RWPE1 (cell line): Measurements from ENCODE around the gene LIMA1.
"Not testable (repeated sequence)": the region's sequence is repeated elsewhere in the genome, so short reads cannot be mapped to it uniquely, and the experiment has no call there.

Experiments
- CTCF ChIA-PET: fragments of 350-600 bp; sonication (Branson Sonifier 250); formaldehyde crosslinking; extraction: SDS; loops from one replicate; lab custom pipeline; 2021; lab: Yijun Ruan, JAX
- POLR2A ChIA-PET: fragments of 400-600 bp; formaldehyde crosslinking; extraction: SDS; loops from one replicate; lab custom pipeline; 2020; ENCODE audit warnings: antibody characterized with exemption; ENCODE audit not compliant: low non-redundant PET; lab: Yijun Ruan, JAX
- DNase-seq: peaks from one replicate; pipeline ENCODE4 v3.0.0; 2012; ENCODE audit warnings: low spot score
- H3K27ac ChIP-seq: fragments of 450-650 bp; 2 replicates; pipeline ENCODE4 v1.5.1; 2017
- TF ChIP-seq, protein P1 (sequence below): fragments of 450-650 bp; conservative IDR thresholded peaks from 2 replicates; pipeline ENCODE4 v1.5.1; 2017; ENCODE audit warnings: low read depth, mild to moderate bottlenecking

Gene LIMA1

DNA sequence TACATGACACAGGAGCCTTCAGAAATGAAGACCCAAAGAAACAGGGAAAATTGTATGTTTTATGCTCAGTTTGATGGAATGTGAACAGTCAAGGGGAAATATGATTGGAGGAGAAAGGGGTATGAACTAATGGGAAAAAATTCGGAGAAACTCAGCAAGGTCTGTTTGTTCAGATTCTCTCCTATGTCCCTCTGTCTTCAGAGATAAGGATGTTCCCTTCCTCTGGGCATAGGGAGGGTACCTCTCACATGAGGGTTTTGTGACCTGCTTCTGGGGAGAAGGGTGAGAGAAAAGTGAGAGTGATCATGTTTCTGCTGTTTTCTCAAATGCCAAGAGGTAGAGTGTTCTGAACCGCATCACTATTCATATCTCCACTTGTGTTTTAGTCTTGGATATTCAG lies 26.6 kb upstream of the LIMA1 start:
- TF ChIP-seq, protein P1, sequence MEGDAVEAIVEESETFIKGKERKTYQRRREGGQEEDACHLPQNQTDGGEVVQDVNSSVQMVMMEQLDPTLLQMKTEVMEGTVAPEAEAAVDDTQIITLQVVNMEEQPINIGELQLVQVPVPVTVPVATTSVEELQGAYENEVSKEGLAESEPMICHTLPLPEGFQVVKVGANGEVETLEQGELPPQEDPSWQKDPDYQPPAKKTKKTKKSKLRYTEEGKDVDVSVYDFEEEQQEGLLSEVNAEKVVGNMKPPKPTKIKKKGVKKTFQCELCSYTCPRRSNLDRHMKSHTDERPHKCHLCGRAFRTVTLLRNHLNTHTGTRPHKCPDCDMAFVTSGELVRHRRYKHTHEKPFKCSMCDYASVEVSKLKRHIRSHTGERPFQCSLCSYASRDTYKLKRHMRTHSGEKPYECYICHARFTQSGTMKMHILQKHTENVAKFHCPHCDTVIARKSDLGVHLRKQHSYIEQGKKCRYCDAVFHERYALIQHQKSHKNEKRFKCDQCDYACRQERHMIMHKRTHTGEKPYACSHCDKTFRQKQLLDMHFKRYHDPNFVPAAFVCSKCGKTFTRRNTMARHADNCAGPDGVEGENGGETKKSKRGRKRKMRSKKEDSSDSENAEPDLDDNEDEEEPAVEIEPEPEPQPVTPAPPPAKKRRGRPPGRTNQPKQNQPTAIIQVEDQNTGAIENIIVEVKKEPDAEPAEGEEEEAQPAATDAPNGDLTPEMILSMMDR, result no peak
- no peak for DNase-seq
- H3K27ac ChIP-seq, result no peak overlapping the region
- ChIA-PET CTCF (no interaction called here), POLR2A (interaction anchor here (0.9 kb wide), 1 partner anchor 27 kb away, joined by 3 read pairs; the partner anchor contains the start of gene LIMA1)

DNA sequence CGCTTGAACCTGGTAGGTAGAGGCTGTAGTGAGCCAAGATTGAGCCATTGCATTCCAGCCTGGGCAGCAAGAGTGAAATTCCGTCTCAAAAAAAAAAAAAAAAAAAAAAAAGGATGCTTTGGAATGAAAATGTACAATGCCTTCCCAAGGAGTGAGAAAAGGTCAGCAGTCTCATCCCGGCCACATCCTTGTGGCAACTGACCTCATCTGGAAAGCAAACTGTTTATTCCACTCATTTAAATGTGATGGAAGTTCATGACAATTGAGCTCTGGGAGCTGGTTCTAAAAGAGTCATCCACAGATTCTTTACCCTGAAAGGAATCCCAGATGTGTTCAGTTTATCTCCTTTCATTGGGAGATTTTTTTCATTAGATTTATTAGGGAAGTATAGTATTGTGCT lies 19.4 kb upstream of the LIMA1 start:
- POLR2A ChIA-PET, result interaction anchor here (1.2 kb wide), 1 partner anchor 19 kb away, joined by 3 read pairs; the partner anchor contains the start of gene LIMA1
- TF ChIP-seq, protein P1, result no peak
- DNase-seq, result no peak
- H3K27ac ChIP-seq, result no peak overlapping the region
- CTCF ChIA-PET, result interaction anchor here (0.6 kb wide), 2 partner anchors 12 to 19 kb away, joined by 4 to 5 read pairs; no protein-coding TSS in a partner anchor

- CTCF ChIA-PET, result no interaction called here
- H3K27ac ChIP-seq, result no peak overlapping the region
- TF ChIP-seq, protein P1, result no peak
- POLR2A ChIA-PET, result no interaction called here
- no peak for DNase-seq
Observed at GRCh38 chr12:50297996-50298395, 14.7 kb upstream of the LIMA1 start.

- ChIA-PET CTCF (interaction anchor here (0.6 kb wide), 1 partner anchor 63 kb away, joined by 3 read pairs; no protein-coding TSS in a partner anchor), POLR2A (no interaction called here)
- DNase-seq, result no peak
- H3K27ac ChIP-seq, result no peak overlapping the region
- TF ChIP-seq, protein P1, result no peak
Observed at GRCh38 chr12:50297027-50297426, 13.7 kb upstream of the LIMA1 start.

- TF ChIP-seq, protein P1, result no peak
- ChIA-PET POLR2A (no interaction called here), CTCF (interaction anchor here (0.6 kb wide), 1 partner anchor 64 kb away, joined by 3 read pairs; no protein-coding TSS in a partner anchor)
- DNase-seq, result no peak
- H3K27ac ChIP-seq, result no peak overlapping the region
Observed at GRCh38 chr12:50296554-50296953, 13.2 kb upstream of the LIMA1 start.

DNA sequence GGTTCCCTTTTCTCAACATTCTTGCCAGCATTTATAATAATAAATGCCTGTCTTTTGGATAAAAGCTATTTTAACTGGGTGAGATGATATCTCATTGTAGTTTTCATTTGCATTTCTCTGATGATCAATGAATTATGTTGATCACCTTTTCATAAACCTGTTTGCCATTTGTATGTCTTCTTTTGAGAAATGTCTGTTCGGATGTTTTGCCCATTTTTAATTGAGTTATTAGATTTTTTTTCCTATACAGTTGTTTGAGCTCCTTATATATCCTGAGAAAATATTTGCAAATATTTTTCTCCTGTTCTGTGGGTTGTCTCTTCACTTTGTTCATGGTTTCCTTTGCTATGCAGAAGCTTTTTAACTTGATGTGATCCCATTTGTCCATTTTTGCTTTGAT lies 8.1 kb upstream of the LIMA1 start:
- H3K27ac ChIP-seq, result no peak overlapping the region
- POLR2A ChIA-PET, result no interaction called here
- no peak for DNase-seq
- CTCF ChIA-PET, result interaction anchor here (0.6 kb wide), 1 partner anchor 446 kb away, joined by 3 read pairs; no protein-coding TSS in a partner anchor
- TF ChIP-seq, protein P1, result no peak

DNA sequence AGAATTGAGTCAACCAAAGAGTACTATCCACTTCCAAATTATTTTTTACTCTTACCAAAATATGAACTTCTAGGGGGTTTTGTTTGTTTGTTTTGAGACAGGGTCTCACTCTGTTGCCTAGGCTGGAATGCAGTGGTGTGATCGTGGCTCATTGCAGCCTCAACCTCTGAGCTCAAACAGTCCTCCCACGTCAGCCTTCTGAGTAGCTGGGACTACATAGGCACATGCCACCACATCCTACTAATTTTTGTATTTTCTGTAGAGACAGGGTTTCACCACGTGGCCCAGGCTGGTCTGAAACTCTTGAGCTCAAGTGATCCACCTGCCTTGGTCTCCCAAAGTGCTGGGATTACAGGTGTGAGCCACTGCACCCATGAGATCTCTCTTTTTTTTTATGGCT lies 7.4 kb upstream of the LIMA1 start:
- POLR2A ChIA-PET, DNase-seq, H3K27ac ChIP-seq: not testable (repeated sequence)
- CTCF ChIA-PET, result interaction anchor here (0.6 kb wide), 1 partner anchor 447 kb away, joined by 3 read pairs; no protein-coding TSS in a partner anchor
